HepG2 (cell line): Measurements from ENCODE around the gene HBM. TPM values are rescaled to one million over a fixed set of nuclear protein-coding genes. Genes with fewer than 3 reads are reported as not detected.

Experiments used
- ATAC-seq: fragments of 200-7000 bp; cut with Tn5 transposase; 3 replicates; pipeline ENCODE4 v1.9.1; 2020; ENCODE audit warnings: mild to moderate bottlenecking, moderate library complexity
- BruUV-seq: library from RNA; stranded (reverse); fragments of 400-500 nt; replicated peaks from 2 replicates; lab custom pipeline; 2021; lab: Mats Ljungman, UMichigan
- CTCF ChIA-PET: fragments of 300-600 bp; formaldehyde crosslinking; extraction: SDS; loops from one replicate; lab custom pipeline; 2021; ENCODE audit warnings: low total read pairs, inconsistent platforms, low intra/inter-chr PET ratio; lab: Yijun Ruan, JAX
- POLR2A ChIA-PET: fragments of 350-600 bp; sonication (Branson Sonifier 250); formaldehyde crosslinking; loops from one replicate; lab custom pipeline; 2020; ENCODE audit warnings: antibody characterized with exemption, inconsistent platforms; lab: Yijun Ruan, JAX
- DNase-seq: peaks from one replicate; pipeline ENCODE4 v3.0.0-alpha.2; 2015; ENCODE audit warnings: low spot score
- FAIRE-seq: peaks from 3 replicates; lab custom pipeline; 2011; peaks lifted over from hg19 to GRCh38; lab: Jason Lieb, UNC
- H2AFZ ChIP-seq: one replicate; pipeline ENCODE4 v1.6.1; 2011; ENCODE audit warnings: low read length, inconsistent platforms
- H3K27ac ChIP-seq: fragments of 300-600 bp; 3 replicates; pipeline ENCODE4 v1.8.0; 2011; ENCODE audit warnings: mixed run types, mild to moderate bottlenecking, mixed read lengths, low read length, inconsistent platforms; ENCODE audit not compliant: insufficient read depth; ENCODE audit errors: extremely low read length
- H3K27me3 ChIP-seq, 2 experiments: fragments of 200-600 bp in 1 of 2; 2 replicates in 1 of 2; 3 replicates in 1 of 2; pipeline versions ENCODE4 v1.6.0 to v1.8.0; 2011; ENCODE audit warnings: low read length in 2 of 2, mild to moderate bottlenecking in 2 of 2, moderate library complexity in 2 of 2, inconsistent platforms in 1 of 2; ENCODE audit not compliant: insufficient read depth in 2 of 2, control insufficient read depth in 1 of 2
- H3K36me3 ChIP-seq, 2 experiments: fragments of 200-600 bp in 1 of 2; replicated peaks in 1 of 2; 2 replicates in 1 of 2; 3 replicates in 1 of 2; pipeline versions ENCODE4 v1.5.1 to v1.8.0; 2011; ENCODE audit warnings: low read length in 2 of 2, inconsistent platforms in 1 of 2; ENCODE audit not compliant: insufficient read depth in 2 of 2, control insufficient read depth in 1 of 2
- H3K4me1 ChIP-seq: 2 replicates; pipeline ENCODE4 v1.5.1; 2012; ENCODE audit warnings: low read length, inconsistent platforms; ENCODE audit not compliant: insufficient read depth
- H3K4me2 ChIP-seq: 2 replicates; pipeline ENCODE4 v1.6.0; 2011; ENCODE audit warnings: low read depth, low read length, inconsistent platforms
- H3K4me3 ChIP-seq, 3 experiments: fragments of 200-600 bp in 1 of 3; sonication (generic), shearing (Covaris generic) in 1 of 3; replicated peaks in 1 of 3; 2 replicates each; pipeline ENCODE4 v1.5.1; 2011 to 2016; ENCODE audit warnings: low read length in 3 of 3, inconsistent platforms in 2 of 3, low read depth in 2 of 3, mild to moderate bottlenecking in 2 of 3, control low read depth in 1 of 3, mixed read lengths in 1 of 3; ENCODE audit not compliant: insufficient read depth in 1 of 3
- H3K79me2 ChIP-seq: one replicate; pipeline ENCODE4 v1.6.1; 2011; ENCODE audit warnings: low read length, inconsistent platforms; ENCODE audit not compliant: insufficient read depth
- H3K9ac ChIP-seq: 2 replicates; pipeline ENCODE4 v1.6.0; 2011; ENCODE audit warnings: mild to moderate bottlenecking, low read depth, low read length, inconsistent platforms; ENCODE audit not compliant: insufficient read depth
- H3K9me3 ChIP-seq: 2 replicates; pipeline ENCODE4 v1.5.1; 2012; ENCODE audit warnings: mild to moderate bottlenecking, low read length
- H4K20me1 ChIP-seq: 2 replicates; pipeline ENCODE4 v1.6.0; 2011; ENCODE audit warnings: inconsistent platforms, mild to moderate bottlenecking, low read length, moderate library complexity; ENCODE audit not compliant: insufficient read depth
- ISL2 ChIP-seq: sonication (generic); formaldehyde crosslinking; IDR thresholded peaks from 2 replicates; pipeline ENCODE4 v1.5.0; 2020; ENCODE audit warnings: missing genetic modification reagents
- NR2F6 ChIP-seq, 2 experiments: IDR thresholded peaks; 2 replicates each; pipeline ENCODE4 v1.6.1; 2016; ENCODE audit warnings: antibody characterized with exemption in 1 of 2, mild to moderate bottlenecking in 1 of 2
- RNF2 ChIP-seq: fragments of 450-650 bp; conservative IDR thresholded peaks from 2 replicates; pipeline ENCODE4 v1.6.1; 2016; ENCODE audit warnings: low read depth
- ZNF225 ChIP-seq: sonication (generic); formaldehyde crosslinking; IDR thresholded peaks from 2 replicates; pipeline ENCODE4 v1.4.0; 2020; ENCODE audit warnings: mild to moderate bottlenecking, missing genetic modification reagents
- WGBS: methylation state at CpG from one replicate; pipeline ENCODE4 v1.1.6; 2017; ENCODE audit warnings: low lambda C conversion rate; 5-methylcytosine and 5-hydroxymethylcytosine counted together
- in situ Hi-C: cut with HindIII; loops from 2 replicates; pipeline ENCODE4 v1.10.0; 2017; ENCODE audit warnings: low pct_unique_long_range_greater_than_20kb; ENCODE audit not compliant: extremely low pct_ligation_motif_present
- intact Hi-C: fragments of 100-400 bp; cut with micrococcal nuclease; formaldehyde crosslinking; loops from one replicate; pipeline ENCODE4 v1.10.0; 2022; ENCODE audit not compliant: unreplicated experiment
- polyA plus RNA-seq, 8 experiments: library from polyadenylated mRNA; depleted of rRNA in 3 of 8; stranded (reverse) in 7 of 8; unstranded in 1 of 8; fragments of >200 nt; fragmentation: Illumina TruSeq in 4 of 8; extraction: Trizol in 4 of 8; gene quantifications; 2 replicates each; pipeline versions ENCODE4 v1.2.1 to v1.2.3, GENCODE V29; 2011 to 2016; ENCODE audit warnings: low read depth in 4 of 8, missing spikeins in 1 of 8, mixed read lengths in 1 of 8; ENCODE audit not compliant: insufficient read depth in 1 of 8
- total RNA-seq, 5 experiments: library from RNA; depleted of rRNA; stranded (reverse); fragments of >200 nt; fragmentation: Illumina TruSeq; extraction: Trizol; gene quantifications; 2 replicates each; pipeline ENCODE4 v1.2.3, GENCODE V29; 2016; ENCODE audit warnings: low read depth in 1 of 5
- TF ChIP-seq, protein P1 (sequence below): sonication (generic); formaldehyde crosslinking; IDR thresholded peaks from 2 replicates; pipeline ENCODE4 v1.4.0; 2020; ENCODE audit warnings: missing genetic modification reagents
- TF ChIP-seq, protein P2 (sequence below): sonication (generic); formaldehyde crosslinking; IDR thresholded peaks from 2 replicates; pipeline ENCODE4 v1.4.0; 2020; ENCODE audit warnings: mild to moderate bottlenecking, missing genetic modification reagents

Gene HBM
- total and polyA plus RNA-seq, 2 of the 13 experiments (the other 11 are each of a cell fraction or from before 2014, with no cell fraction given), result not detected

DNA sequence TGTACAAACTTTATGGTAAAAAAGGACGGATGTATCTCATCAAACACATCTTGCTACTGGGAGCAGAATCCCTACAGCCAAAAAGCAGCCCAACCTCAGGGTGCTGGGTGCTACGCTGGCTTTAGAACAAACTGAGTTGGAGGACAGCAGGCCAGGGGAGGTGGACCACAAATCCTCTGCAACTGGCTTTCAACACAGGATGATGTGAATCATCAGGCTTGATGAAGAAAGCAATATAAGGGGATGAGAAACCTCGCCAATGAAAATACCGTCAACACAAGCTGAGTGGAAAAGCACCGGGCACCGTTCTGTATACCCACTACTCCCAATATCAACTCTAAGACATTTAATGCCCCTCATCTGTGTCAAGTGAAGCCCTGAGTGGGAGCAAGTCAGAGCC is 28.7 kb downstream of the HBM start:
- no peak for TF ChIP-seq NR2F6 (IDR thresholded peaks at IDR 0.05)
- no peak for TF ChIP-seq NR2F6 (CRISPR knock-in tag; IDR thresholded peaks at IDR 0.05)
- TF ChIP-seq, protein P1, sequence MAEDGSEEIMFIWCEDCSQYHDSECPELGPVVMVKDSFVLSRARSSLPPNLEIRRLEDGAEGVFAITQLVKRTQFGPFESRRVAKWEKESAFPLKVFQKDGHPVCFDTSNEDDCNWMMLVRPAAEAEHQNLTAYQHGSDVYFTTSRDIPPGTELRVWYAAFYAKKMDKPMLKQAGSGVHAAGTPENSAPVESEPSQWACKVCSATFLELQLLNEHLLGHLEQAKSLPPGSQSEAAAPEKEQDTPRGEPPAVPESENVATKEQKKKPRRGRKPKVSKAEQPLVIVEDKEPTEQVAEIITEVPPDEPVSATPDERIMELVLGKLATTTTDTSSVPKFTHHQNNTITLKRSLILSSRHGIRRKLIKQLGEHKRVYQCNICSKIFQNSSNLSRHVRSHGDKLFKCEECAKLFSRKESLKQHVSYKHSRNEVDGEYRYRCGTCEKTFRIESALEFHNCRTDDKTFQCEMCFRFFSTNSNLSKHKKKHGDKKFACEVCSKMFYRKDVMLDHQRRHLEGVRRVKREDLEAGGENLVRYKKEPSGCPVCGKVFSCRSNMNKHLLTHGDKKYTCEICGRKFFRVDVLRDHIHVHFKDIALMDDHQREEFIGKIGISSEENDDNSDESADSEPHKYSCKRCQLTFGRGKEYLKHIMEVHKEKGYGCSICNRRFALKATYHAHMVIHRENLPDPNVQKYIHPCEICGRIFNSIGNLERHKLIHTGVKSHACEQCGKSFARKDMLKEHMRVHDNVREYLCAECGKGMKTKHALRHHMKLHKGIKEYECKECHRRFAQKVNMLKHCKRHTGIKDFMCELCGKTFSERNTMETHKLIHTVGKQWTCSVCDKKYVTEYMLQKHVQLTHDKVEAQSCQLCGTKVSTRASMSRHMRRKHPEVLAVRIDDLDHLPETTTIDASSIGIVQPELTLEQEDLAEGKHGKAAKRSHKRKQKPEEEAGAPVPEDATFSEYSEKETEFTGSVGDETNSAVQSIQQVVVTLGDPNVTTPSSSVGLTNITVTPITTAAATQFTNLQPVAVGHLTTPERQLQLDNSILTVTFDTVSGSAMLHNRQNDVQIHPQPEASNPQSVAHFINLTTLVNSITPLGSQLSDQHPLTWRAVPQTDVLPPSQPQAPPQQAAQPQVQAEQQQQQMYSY (CRISPR knock-in tag), result no peak
- TF ChIP-seq ISL2 (CRISPR knock-in tag), result no peak
- TF ChIP-seq ZNF225 (CRISPR knock-in tag), result no peak
- TF ChIP-seq, protein P2, sequence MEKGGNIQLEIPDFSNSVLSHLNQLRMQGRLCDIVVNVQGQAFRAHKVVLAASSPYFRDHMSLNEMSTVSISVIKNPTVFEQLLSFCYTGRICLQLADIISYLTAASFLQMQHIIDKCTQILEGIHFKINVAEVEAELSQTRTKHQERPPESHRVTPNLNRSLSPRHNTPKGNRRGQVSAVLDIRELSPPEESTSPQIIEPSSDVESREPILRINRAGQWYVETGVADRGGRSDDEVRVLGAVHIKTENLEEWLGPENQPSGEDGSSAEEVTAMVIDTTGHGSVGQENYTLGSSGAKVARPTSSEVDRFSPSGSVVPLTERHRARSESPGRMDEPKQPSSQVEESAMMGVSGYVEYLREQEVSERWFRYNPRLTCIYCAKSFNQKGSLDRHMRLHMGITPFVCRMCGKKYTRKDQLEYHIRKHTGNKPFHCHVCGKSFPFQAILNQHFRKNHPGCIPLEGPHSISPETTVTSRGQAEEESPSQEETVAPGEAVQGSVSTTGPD, result no peak
- no peak for TF ChIP-seq RNF2
- TF ChIP-seq, all 625 proteins: peak for 0
- Histone ChIP-seq H3K36me3 (peaks cover 42 to 85% of the 10 kb centered on the region in 2 experiments), H3K79me2 (no peaks in the 10 kb centered on the region), H3K9ac (no peak overlapping the region), H2AFZ (no peak overlapping the region), H4K20me1 (no peaks in the 10 kb centered on the region), H3K4me2 (no peak overlapping the region), H3K9me3 (no peaks in the 10 kb centered on the region), H3K4me1 (no peaks in the 10 kb centered on the region), H3K27me3 (no peaks in the 10 kb centered on the region), H3K4me3 (no peak overlapping the region), H3K27ac (no peak overlapping the region)
- ChIA-PET CTCF (no interaction called here), POLR2A (no interaction called here)
- no peak for ATAC-seq
- intact Hi-C loops, result no loop called here
- no TSS peak for BruUV-seq
- WGBS, result 100% methylated on average over 6 of the region's 6 CpGs
- FAIRE-seq, result no peak
- no peak for DNase-seq
- in situ Hi-C loops, result no loop called here
